Karpas-422 (cell line): ENCODE data around the gene NHSL2. TPM values are rescaled to one million over a fixed set of nuclear protein-coding genes. Genes with fewer than 3 reads are reported as not detected.
A peak's percentile ranks its signal among the peaks of the same experiment; 100 is the strongest.

ENCODE experiments used
- DNase-seq: peaks from one replicate; pipeline ENCODE4 v3.0.0-alpha.2; 2015
- H2AFZ ChIP-seq: fragments of 200-600 bp; sonication (generic); 2 replicates; pipeline ENCODE4 v1.6.1; 2014; ENCODE audit warnings: antibody characterized with exemption, low read length, mixed read lengths
- H3K27ac ChIP-seq: fragments of 200-600 bp; sonication (generic); 2 replicates; pipeline ENCODE4 v1.5.1; 2014; ENCODE audit warnings: mild to moderate bottlenecking, low read length, moderate library complexity
- H3K27me3 ChIP-seq: fragments of 200-600 bp; sonication (generic); 2 replicates; pipeline ENCODE4 v1.6.1; 2014; ENCODE audit warnings: low read length, mixed read lengths
- H3K36me3 ChIP-seq: fragments of 200-600 bp; sonication (generic); 2 replicates; pipeline ENCODE4 v1.6.1; 2014; ENCODE audit warnings: low read length, mixed read lengths; ENCODE audit not compliant: insufficient read depth
- H3K4me1 ChIP-seq: fragments of 200-600 bp; sonication (generic); 2 replicates; pipeline ENCODE4 v1.6.1; 2014; ENCODE audit warnings: mild to moderate bottlenecking, low read length, mixed read lengths
- H3K4me2 ChIP-seq: fragments of 200-600 bp; sonication (generic); 2 replicates; pipeline ENCODE4 v1.6.1; 2014; ENCODE audit warnings: low read length, low read depth, mild to moderate bottlenecking; ENCODE audit not compliant: poor library complexity, severe bottlenecking
- H3K4me3 ChIP-seq: fragments of 200-600 bp; sonication (generic); 2 replicates; pipeline ENCODE4 v1.5.1; 2014; ENCODE audit warnings: mild to moderate bottlenecking, antibody characterized with exemption, low read length, mixed read lengths
- H3K79me2 ChIP-seq: fragments of 200-600 bp; sonication (generic); 2 replicates; pipeline ENCODE4 v1.6.1; 2014; ENCODE audit warnings: mild to moderate bottlenecking, low read length, mixed read lengths
- H3K9ac ChIP-seq: fragments of 200-600 bp; sonication (generic); 2 replicates; pipeline ENCODE4 v1.6.0; 2014; ENCODE audit warnings: low read length
- H3K9me2 ChIP-seq: fragments of 200-600 bp; sonication (generic), shearing (Covaris generic); replicated peaks from 2 replicates; pipeline ENCODE4 v1.6.0; 2014; ENCODE audit warnings: mild to moderate bottlenecking, low read length, moderate library complexity; ENCODE audit not compliant: insufficient read depth
- H3K9me3 ChIP-seq: fragments of 300-700, 200-600 bp; sonication (generic); 2 replicates; pipeline ENCODE4 v1.6.1; 2014; ENCODE audit warnings: low read length, mixed read lengths
- H4K20me1 ChIP-seq: fragments of 200-600 bp; sonication (generic); 2 replicates; pipeline ENCODE4 v1.6.1; 2014; ENCODE audit warnings: mild to moderate bottlenecking, antibody characterized with exemption, low read length, low read depth; ENCODE audit not compliant: insufficient read depth
- total RNA-seq: library from RNA; depleted of rRNA; stranded (reverse); fragments of >200 nt; shearing (Covaris generic); gene quantifications from 2 replicates; pipeline ENCODE4 v1.2.3, GENCODE V29; 2014; ENCODE audit warnings: low replicate concordance

Gene NHSL2
- total RNA-seq, 1 experiment from 2014 or later, result not detected

- Histone ChIP-seq H4K20me1 (no peaks in the 10 kb centered on the region), H3K9ac (no peak overlapping the region), H2AFZ (no peak overlapping the region), H3K9me2 (no peaks in the 10 kb centered on the region), H3K36me3 (no peaks in the 10 kb centered on the region), H3K4me1 (no peaks in the 10 kb centered on the region), H3K27me3 (no peaks in the 10 kb centered on the region), H3K9me3 (no peaks in the 10 kb centered on the region), H3K79me2 (no peaks in the 10 kb centered on the region), H3K27ac (no peak overlapping the region), H3K4me2 (no peak overlapping the region), H3K4me3 (no peak overlapping the region)
- no peak for DNase-seq
Measured at GRCh38 chrX:72133851-72134546, 223.4 kb downstream of the NHSL2 start.

GRCh38 chrX:72137846-72138495, 227.3 kb downstream of the NHSL2 start:
- H3K79me2 ChIP-seq, result no peaks in the 10 kb centered on the region
- no peaks in the 10 kb centered on the region for H4K20me1 ChIP-seq
- no peak for DNase-seq
- H3K27me3 ChIP-seq, result no peaks in the 10 kb centered on the region
- no peaks in the 10 kb centered on the region for H3K36me3 ChIP-seq
- no peak overlapping the region for H3K27ac ChIP-seq
- H3K9ac ChIP-seq, result no peak overlapping the region
- H3K9me2 ChIP-seq, result no peaks in the 10 kb centered on the region
- H2AFZ ChIP-seq, result no peak overlapping the region
- H3K4me3 ChIP-seq, result no peak overlapping the region
- H3K4me1 ChIP-seq, result peaks cover 14% of the 10 kb centered on the region
- H3K4me2 ChIP-seq, result no peak overlapping the region
- no peaks in the 10 kb centered on the region for H3K9me3 ChIP-seq

- Histone ChIP-seq H3K4me2 (no peak overlapping the region), H3K4me3 (no peak overlapping the region), H3K9ac (no peak overlapping the region), H3K27me3 (no peaks in the 10 kb centered on the region), H4K20me1 (no peaks in the 10 kb centered on the region), H3K9me2 (no peaks in the 10 kb centered on the region), H3K27ac (no peak overlapping the region), H3K4me1 (peaks cover 18% of the 10 kb centered on the region), H2AFZ (no peak overlapping the region), H3K9me3 (no peaks in the 10 kb centered on the region), H3K36me3 (no peaks in the 10 kb centered on the region), H3K79me2 (no peaks in the 10 kb centered on the region)
- DNase-seq, result no peak
Measured at GRCh38 chrX:72139538-72139937, 228.9 kb downstream of the NHSL2 start.

GRCh38 chrX:72141372-72142004, 230.8 kb downstream of the NHSL2 start:
- no peak overlapping the region for H3K4me3 ChIP-seq
- no peaks in the 10 kb centered on the region for H3K9me2 ChIP-seq
- H3K4me1 ChIP-seq, result peaks cover 18% of the 10 kb centered on the region
- H3K27me3 ChIP-seq, result no peaks in the 10 kb centered on the region
- H2AFZ ChIP-seq, result no peak overlapping the region
- H3K9me3 ChIP-seq, result no peaks in the 10 kb centered on the region
- H3K36me3 ChIP-seq, result no peaks in the 10 kb centered on the region
- no peaks in the 10 kb centered on the region for H3K79me2 ChIP-seq
- H3K9ac ChIP-seq, result no peak overlapping the region
- H3K4me2 ChIP-seq, result no peak overlapping the region
- H3K27ac ChIP-seq, result no peak overlapping the region
- DNase-seq, result no peak
- H4K20me1 ChIP-seq, result no peaks in the 10 kb centered on the region

GRCh38 chrX:72142094-72142793, 231.6 kb downstream of the NHSL2 start:
- peak overlapping the region; percentile 28 for H3K4me2 ChIP-seq
- no peak overlapping the region for H2AFZ ChIP-seq
- H3K27ac ChIP-seq, result no peak overlapping the region

GRCh38 chrX:72142794-72143608, 232.4 kb downstream of the NHSL2 start:
- Histone ChIP-seq H3K4me3 (no peak overlapping the region), H3K4me2 (peak overlapping the region; percentile 28), H3K36me3 (no peaks in the 10 kb centered on the region), H3K9me3 (no peaks in the 10 kb centered on the region), H3K9me2 (no peaks in the 10 kb centered on the region), H2AFZ (no peak overlapping the region), H3K27ac (no peak overlapping the region), H3K4me1 (peaks cover 18% of the 10 kb centered on the region), H4K20me1 (no peaks in the 10 kb centered on the region), H3K9ac (no peak overlapping the region), H3K27me3 (no peaks in the 10 kb centered on the region), H3K79me2 (no peaks in the 10 kb centered on the region)
- DNase-seq, result no peak

More at GRCh38 chrX:72142094-72142793, 231.6 kb downstream of the NHSL2 start:
- H3K4me1 ChIP-seq, result peaks cover 18% of the 10 kb centered on the region
- H3K9me3 ChIP-seq, result no peaks in the 10 kb centered on the region
- no peak overlapping the region for H3K4me3 ChIP-seq
- no peaks in the 10 kb centered on the region for H3K79me2 ChIP-seq
- H3K27me3 ChIP-seq, result no peaks in the 10 kb centered on the region
- no peak overlapping the region for H3K9ac ChIP-seq
- no peaks in the 10 kb centered on the region for H3K36me3 ChIP-seq
- no peaks in the 10 kb centered on the region for H3K9me2 ChIP-seq
- DNase-seq, result peak; percentile 71
- no peaks in the 10 kb centered on the region for H4K20me1 ChIP-seq

- Histone ChIP-seq H3K9me3 (no peaks in the 10 kb centered on the region), H3K9me2 (no peaks in the 10 kb centered on the region), H3K79me2 (no peaks in the 10 kb centered on the region), H3K27me3 (no peaks in the 10 kb centered on the region), H3K36me3 (no peaks in the 10 kb centered on the region), H4K20me1 (no peaks in the 10 kb centered on the region), H3K4me3 (no peak overlapping the region), H3K27ac (no peak overlapping the region), H2AFZ (no peak overlapping the region), H3K4me1 (peaks cover 18% of the 10 kb centered on the region), H3K9ac (no peak overlapping the region), H3K4me2 (no peak overlapping the region)
- no peak for DNase-seq
Measured at GRCh38 chrX:72143609-72143907, 232.9 kb downstream of the NHSL2 start.
